ENCODE measurements around the gene INSYN2B. TPM values are rescaled to one million over a fixed set of nuclear protein-coding genes. Genes with fewer than 3 reads are reported as not detected.
A peak's percentile ranks its signal among the peaks of the same experiment; 100 is the strongest.

Gene INSYN2B
- 15.6 and 16.3 TPM in 2 replicates for total RNA-seq (2014; rRNA removed; shearing (Covaris generic))

- peak; percentile 94 for DNase-seq (ENCODE audit: low spot score)
These were observed at the start of gene INSYN2B for GRCh38 chr5:169980418-169981053. Gene INSYN2B, minus strand, starts transcription at chr5:169980495. Its CDS starts 96,597 bp downstream, at chr5:169883898.

- DNase-seq (ENCODE audit: low spot score) = no peak
These were observed 47.8 kb upstream of the INSYN2B start for GRCh38 chr5:170028124-170028523.

- no peak for DNase-seq (ENCODE audit: low spot score)
These were observed 45.6 kb upstream of the INSYN2B start for GRCh38 chr5:170025853-170026252.

- DNase-seq (ENCODE audit: low spot score) = no peak
These were observed 41.2 kb upstream of the INSYN2B start for GRCh38 chr5:170021506-170021905.

- DNase-seq (ENCODE audit: low spot score) = no peak
These were observed 40.1 kb upstream of the INSYN2B start for GRCh38 chr5:170020423-170020822.

- DNase-seq (ENCODE audit: low spot score) = no peak
These were observed 32.3 kb upstream of the INSYN2B start for GRCh38 chr5:170012622-170013021.

- no peak for DNase-seq (ENCODE audit: low spot score)
These were observed 31.5 kb upstream of the INSYN2B start for GRCh38 chr5:170011751-170012150.

- no peak for DNase-seq (ENCODE audit: low spot score)
These were observed 30.3 kb upstream of the INSYN2B start for GRCh38 chr5:170010595-170010994.

GRCh38 chr5:170008376-170008775, 28.1 kb upstream of the INSYN2B start:
- no peak for DNase-seq (ENCODE audit: low spot score)

- no peak for DNase-seq (ENCODE audit: low spot score)
These were observed 25.7 kb upstream of the INSYN2B start for GRCh38 chr5:170006021-170006420.

GRCh38 chr5:170000155-170000554, 19.9 kb upstream of the INSYN2B start:
- no peak for DNase-seq (ENCODE audit: low spot score)

GRCh38 chr5:169999621-170000020, 19.3 kb upstream of the INSYN2B start:
- no peak for DNase-seq (ENCODE audit: low spot score)

GRCh38 chr5:169997798-169998197, 17.5 kb upstream of the INSYN2B start:
- no peak for DNase-seq (ENCODE audit: low spot score)

- DNase-seq (ENCODE audit: low spot score) = no peak
These were observed 13.1 kb upstream of the INSYN2B start for GRCh38 chr5:169993485-169993790.

- DNase-seq (ENCODE audit: low spot score) = no peak
These were observed 12.6 kb upstream of the INSYN2B start for GRCh38 chr5:169992789-169993484.

GRCh38 chr5:169991115-169991869, 11.0 kb upstream of the INSYN2B start:
- no peak for DNase-seq (ENCODE audit: low spot score)

- DNase-seq (ENCODE audit: low spot score) = no peak
These were observed 9.1 kb upstream of the INSYN2B start for GRCh38 chr5:169989365-169989764.

- no peak for DNase-seq (ENCODE audit: low spot score)
These were observed 8.7 kb upstream of the INSYN2B start for GRCh38 chr5:169988947-169989346.

GRCh38 chr5:169988206-169988605, 7.9 kb upstream of the INSYN2B start:
- DNase-seq (ENCODE audit: low spot score) = no peak

GRCh38 chr5:169979871-169980270, 424 bp downstream of the INSYN2B start:
- DNase-seq (ENCODE audit: low spot score) = no peak

- DNase-seq (ENCODE audit: low spot score) = no peak
These were observed 1.6 kb downstream of the INSYN2B start for GRCh38 chr5:169978714-169979113.

- no peak for DNase-seq (ENCODE audit: low spot score)
These were observed 6.0 kb downstream of the INSYN2B start for GRCh38 chr5:169974121-169974770.
